ENCODE measurements around the gene DLST.

DLST gene

GRCh38 chr14:74892745-74893144 is 11.0 kb downstream of the DLST start:
- DNase-seq (ENCODE audit: low read depth), result no peak
- H3K4me3 ChIP-seq (ENCODE audit: low read length), result no peak overlapping the region
- TF ChIP-seq CTCF (IDR thresholded peaks at IDR 0.05; ENCODE audit: insufficient read depth, low read depth, low read length, missing control alignments), result no peak

- TF ChIP-seq CTCF (IDR thresholded peaks at IDR 0.05; ENCODE audit: insufficient read depth, low read depth, low read length, missing control alignments), result no peak
- no peak overlapping the region for H3K4me3 ChIP-seq (ENCODE audit: low read length)
- no peak for DNase-seq (ENCODE audit: low read depth)
Observed at GRCh38 chr14:74893614-74894091, 11.9 kb downstream of the DLST start.

- no peak overlapping the region for H3K4me3 ChIP-seq (ENCODE audit: low read length)
- no peak for DNase-seq (ENCODE audit: low read depth)
- no peak for TF ChIP-seq CTCF (IDR thresholded peaks at IDR 0.05; ENCODE audit: insufficient read depth, low read depth, low read length, missing control alignments)
Observed at GRCh38 chr14:74896400-74896799, 14.7 kb downstream of the DLST start.

- no peak for TF ChIP-seq CTCF (IDR thresholded peaks at IDR 0.05; ENCODE audit: insufficient read depth, low read depth, low read length, missing control alignments)
- DNase-seq (ENCODE audit: low read depth), result no peak
- no peak overlapping the region for H3K4me3 ChIP-seq (ENCODE audit: low read length)
Observed at GRCh38 chr14:74897642-74898041, 15.9 kb downstream of the DLST start.

- no peak for TF ChIP-seq CTCF (IDR thresholded peaks at IDR 0.05; ENCODE audit: insufficient read depth, low read depth, low read length, missing control alignments)
- no peak for DNase-seq (ENCODE audit: low read depth)
Observed at GRCh38 chr14:74898083-74898482, 16.4 kb downstream of the DLST start.

GRCh38 chr14:74898694-74899093 is 17.0 kb downstream of the DLST start:
- no peak for DNase-seq (ENCODE audit: low read depth)
- H3K4me3 ChIP-seq (ENCODE audit: low read length), result no peak overlapping the region
- TF ChIP-seq CTCF (IDR thresholded peaks at IDR 0.05; ENCODE audit: insufficient read depth, low read depth, low read length, missing control alignments), result no peak

More at GRCh38 chr14:74898083-74898482, 16.4 kb downstream of the DLST start:
- no peak overlapping the region for H3K4me3 ChIP-seq (ENCODE audit: low read length)

GRCh38 chr14:74902941-74903705 is 21.4 kb downstream of the DLST start:
- DNase-seq (ENCODE audit: low read depth), result no peak
- TF ChIP-seq CTCF (IDR thresholded peaks at IDR 0.05; ENCODE audit: insufficient read depth, low read depth, low read length, missing control alignments), result no peak

More at GRCh38 chr14:74902941-74903705, 21.4 kb downstream of the DLST start:
- no peak overlapping the region for H3K4me3 ChIP-seq (ENCODE audit: low read length)
